ENCODE data around the gene ABCB4.
"Not testable (repeated sequence)": the region's sequence is repeated elsewhere in the genome, so short reads cannot be mapped to it uniquely, and the experiment has no call there.

The ABCB4 gene

DNA sequence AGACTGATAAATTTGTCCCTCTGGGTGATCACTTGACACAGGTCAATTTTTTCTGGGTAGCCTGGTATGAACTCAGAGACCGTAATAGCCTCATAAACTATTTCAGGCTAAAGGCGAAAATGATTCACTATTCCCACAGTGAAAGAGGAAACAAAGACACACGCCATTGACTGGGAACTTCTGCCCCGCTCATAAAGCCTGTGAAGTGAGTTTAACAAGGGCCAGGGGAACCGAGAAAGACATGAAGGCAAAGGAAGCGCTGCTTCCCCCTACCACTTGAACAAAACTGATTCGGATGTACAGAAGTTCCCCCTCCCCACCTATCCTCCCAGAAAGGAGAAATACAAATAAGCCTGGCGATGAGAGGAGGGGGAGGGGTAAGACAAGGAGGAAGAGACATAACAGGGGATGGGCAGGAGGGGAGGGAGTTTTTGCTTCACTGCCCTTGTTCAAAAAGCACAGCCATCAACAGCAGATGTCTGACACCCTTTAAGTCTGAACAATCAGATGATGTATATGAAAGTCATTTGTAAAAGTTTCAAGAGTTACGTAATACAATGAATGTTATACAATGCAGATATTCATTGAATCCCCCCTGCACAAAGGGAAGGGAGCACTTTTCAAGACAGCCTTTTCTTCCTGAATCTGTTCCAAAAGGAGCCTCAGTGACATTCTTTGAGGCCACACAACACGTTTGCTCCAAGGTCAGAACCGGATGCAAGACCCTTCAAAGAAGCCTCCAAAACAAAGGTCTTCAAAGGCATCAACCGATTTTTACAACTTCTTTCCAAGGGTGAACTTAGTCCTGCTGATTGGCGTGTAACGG is 734 bp downstream of the ABCB4 start:
- peak; percentile 22 for DNase-seq

DNA sequence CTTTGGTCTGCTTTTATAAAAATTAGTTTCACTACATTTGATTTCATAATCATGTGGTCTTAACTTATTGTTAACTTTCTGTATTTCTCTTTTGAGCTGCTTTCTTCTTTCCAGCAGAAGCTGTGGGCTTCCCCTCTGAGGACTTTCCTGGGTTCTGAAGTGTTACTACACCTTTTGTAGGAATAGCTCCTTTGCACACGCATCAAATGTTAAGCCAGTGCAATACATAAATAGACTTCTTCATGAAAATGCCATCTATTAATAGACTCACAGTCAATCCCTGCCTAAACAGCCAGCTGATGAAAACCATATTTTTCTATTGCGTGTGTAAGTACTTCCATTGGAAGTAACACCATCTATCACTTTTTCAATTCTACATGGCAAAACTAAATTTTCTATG is 1.5 kb downstream of the ABCB4 start:
- DNase-seq, result no peak

- DNase-seq, result no peak
These were observed 2.3 kb downstream of the ABCB4 start for GRCh38 chr7:87473192-87473591.

GRCh38 chr7:87471473-87471872 is 4.0 kb downstream of the ABCB4 start:
- DNase-seq, result no peak

DNA sequence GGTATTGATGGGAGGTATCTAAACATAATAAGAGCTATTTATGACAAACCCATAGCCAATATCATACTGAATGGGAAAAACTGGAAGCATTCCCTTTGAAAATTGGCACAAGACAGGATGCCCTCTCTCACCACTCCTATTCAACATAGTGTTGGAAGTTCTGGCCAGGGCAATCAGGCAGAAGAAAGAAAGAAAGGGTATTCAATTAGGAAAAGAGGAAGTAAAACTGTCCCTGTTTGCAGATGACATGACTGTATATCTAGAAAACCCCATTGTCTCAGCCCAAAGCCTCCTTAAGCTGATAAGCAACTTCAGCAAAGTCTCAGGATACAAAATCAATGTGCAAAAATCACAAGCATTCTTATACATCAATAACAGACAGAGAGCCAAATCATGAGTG is 6.3 kb downstream of the ABCB4 start:
- not testable (repeated sequence) for DNase-seq

DNA sequence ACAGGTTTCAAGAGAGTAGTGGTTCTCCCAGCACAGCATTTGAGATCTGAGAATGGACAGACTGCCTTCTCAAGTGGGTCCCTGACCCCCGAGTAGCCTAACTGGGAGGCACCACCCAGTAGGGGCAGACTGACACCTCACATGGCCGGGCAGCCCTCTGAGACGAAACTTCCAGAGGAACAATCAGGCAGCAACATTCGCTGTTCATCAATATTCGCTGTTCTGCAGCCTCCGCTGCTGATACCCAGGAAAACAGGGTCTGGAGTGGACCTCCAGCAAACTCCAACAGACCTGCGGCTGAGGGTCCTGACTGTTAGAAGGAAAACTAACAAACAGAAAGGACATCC is 10.0 kb downstream of the ABCB4 start:
- DNase-seq, result not testable (repeated sequence)

GRCh38 chr7:87464830-87465533 is 10.5 kb downstream of the ABCB4 start:
- not testable (repeated sequence) for DNase-seq

GRCh38 chr7:87463982-87464381 is 11.5 kb downstream of the ABCB4 start:
- DNase-seq, result no peak

- not testable (repeated sequence) for DNase-seq
These were observed 15.0 kb downstream of the ABCB4 start for GRCh38 chr7:87460444-87460843.

DNA sequence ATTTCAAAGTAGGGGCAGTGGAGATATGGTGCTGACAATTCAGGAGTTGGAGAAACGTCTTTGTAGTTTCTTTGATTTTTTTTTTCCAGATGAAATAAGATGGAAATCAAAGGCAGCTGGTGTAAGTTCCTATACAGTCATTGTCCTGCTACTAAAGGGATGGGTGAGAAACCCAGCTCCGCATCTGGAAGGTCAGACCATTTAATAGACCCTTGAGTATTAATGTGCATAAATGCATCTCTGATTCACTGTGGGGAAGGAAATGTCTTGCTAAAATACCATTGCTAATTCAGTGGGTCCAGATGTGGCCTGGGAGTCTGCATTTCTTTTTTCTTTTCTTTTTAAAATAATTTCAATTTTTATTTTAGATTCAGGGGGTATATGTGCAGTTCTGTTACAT is 15.5 kb downstream of the ABCB4 start:
- no peak for DNase-seq

DNA sequence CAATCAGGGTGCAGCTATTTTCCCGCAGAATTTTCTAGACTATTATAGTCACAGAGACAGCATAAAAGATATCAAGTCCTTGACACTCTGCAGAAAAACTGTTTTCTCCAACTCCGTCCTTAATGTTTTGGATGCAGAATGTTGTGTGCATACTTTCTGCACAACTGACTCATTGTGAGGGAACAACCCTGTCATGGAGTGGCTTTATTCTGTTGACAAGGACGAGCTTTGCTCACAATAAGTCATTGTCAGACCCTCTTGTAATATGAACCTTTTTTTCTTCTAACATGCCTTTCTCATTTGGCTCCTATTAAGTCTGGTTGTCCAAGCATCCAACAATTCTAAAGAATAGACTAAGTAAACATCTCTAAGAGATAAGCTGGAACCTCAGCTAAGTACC is 17.3 kb downstream of the ABCB4 start:
- no peak for DNase-seq

DNA sequence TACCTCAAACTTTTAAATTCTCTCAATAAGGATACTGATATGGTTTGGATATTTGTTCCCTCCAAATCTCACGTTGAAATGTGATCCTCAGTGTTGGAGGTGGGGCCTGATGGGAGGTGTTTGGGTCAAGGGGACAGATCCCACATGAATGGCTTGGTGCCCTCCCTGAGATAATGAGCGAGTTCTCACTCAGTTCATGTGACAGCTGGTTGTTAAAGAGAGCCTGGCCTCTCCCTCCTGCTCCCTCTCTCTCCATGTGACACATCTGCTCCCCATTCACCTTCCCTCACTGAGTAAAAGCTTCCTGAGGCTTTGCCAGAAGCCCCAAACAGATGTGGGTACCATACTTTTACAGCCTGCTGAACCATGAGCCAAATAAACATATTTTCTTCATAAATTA is 19.2 kb downstream of the ABCB4 start:
- DNase-seq, result no peak

GRCh38 chr7:87452279-87452678 is 23.2 kb downstream of the ABCB4 start:
- DNase-seq, result no peak

GRCh38 chr7:87451187-87451586 is 24.3 kb downstream of the ABCB4 start:
- no peak for DNase-seq

DNA sequence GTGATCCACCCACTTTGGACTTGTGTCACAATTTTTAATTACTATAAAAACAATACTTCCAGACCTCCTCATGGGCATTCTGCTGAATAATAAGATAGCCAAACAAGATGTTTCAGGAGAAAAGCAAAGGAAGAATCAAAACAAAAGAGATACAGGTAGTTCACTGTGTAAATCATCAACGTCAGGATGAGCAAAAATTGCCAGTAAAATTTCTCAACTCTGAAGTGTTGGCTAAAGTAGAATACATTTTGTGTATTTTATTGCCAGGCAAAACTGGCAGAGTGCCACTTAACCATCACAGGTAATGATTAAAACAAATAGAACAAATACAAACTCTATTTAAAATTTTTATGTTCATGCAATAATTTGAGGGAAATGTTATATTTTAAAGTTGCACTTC is 24.8 kb downstream of the ABCB4 start:
- no peak for DNase-seq

- DNase-seq, result no peak
These were observed 27.1 kb downstream of the ABCB4 start for GRCh38 chr7:87448388-87448787.

DNA sequence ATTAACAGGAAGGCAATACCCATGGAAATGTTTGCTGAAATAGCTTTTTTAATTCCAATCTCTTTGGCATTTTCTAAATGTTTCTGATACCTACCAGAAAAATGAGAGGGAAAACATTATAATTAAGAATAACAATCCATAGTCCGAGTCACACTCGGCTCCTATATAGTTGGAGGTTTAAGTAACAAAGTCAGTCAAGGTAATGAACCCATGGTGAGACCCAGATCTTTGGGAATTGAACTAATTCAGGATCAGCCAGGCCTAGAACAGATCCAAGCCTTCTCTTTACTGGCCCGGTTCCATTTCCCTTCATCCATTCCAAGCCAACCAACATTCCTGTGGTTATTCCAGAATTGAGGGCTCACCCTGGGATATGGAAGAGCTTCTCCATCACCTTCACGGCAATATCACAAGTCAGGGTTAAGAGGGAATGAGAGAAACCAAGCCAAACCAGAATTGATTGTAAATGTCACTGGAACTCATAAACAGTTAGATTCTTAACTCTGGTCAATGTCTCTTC is 28.3 kb downstream of the ABCB4 start:
- no peak for DNase-seq

- DNase-seq, result no peak
These were observed 29.6 kb downstream of the ABCB4 start for GRCh38 chr7:87445897-87446296.

DNA sequence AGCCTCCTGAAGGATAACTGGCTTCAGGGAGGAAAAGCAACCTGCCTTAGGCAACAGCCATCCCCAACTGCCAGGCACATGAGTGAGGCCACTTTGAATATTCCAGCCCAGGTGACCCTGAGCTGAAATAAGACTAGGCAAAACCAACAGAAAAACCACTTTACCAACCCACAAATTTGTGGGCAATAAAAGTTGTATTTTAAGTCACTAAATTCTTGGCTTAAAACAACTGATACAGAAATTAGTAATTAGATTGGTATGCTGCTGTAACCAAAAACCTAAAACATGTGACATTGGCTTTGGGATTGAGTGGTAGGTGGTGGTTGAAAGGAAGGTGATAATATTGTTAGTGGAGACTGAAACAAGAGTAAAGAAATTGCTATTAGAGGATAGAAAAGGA is 39.9 kb downstream of the ABCB4 start:
- no peak for DNase-seq

- DNase-seq, result no peak
These were observed 42.9 kb downstream of the ABCB4 start for GRCh38 chr7:87432536-87432935.

- DNase-seq, result no peak
These were observed 48.2 kb downstream of the ABCB4 start for GRCh38 chr7:87427288-87427687.

- DNase-seq, result no peak
These were observed 49.3 kb downstream of the ABCB4 start for GRCh38 chr7:87426160-87426559.

DNA sequence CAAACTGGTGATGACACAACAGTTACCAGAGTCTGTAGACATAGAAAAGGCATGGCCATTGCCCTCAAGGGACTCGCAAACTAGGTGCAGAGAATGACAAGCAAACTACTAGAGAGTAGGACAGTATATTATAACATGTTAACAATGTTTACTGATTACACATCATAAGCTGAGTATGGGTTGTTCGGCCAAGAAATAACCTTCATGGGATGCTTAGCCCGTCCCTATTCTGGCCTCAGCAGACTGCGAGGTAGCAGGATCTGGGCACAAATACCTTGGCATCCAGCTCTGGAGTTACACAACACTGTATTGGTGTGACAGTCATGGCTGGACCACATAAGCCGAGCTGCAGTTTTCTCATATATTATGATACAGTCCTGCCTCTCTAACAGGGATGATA is 51.4 kb downstream of the ABCB4 start:
- no peak for DNase-seq

DNA sequence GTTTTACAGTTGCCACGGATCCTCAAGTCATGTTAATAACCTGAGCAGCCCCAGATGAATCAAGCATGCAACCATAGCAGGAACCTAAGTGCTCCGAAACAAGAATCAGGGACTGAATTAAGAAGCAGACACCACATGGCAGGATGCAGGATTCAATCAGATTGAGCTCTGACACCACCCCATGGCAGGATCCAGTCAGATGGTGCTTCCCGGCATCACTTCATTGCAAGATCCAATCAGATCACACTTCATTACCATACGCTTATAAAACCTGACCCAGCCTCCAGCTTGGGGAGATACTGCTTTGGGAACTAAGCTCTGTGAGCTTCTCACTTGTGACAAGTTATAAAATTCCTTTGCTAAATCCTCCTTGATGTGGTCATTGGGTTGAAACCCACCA is 55.3 kb downstream of the ABCB4 start:
- no peak for DNase-seq

Measured in hematopoietic multipotent progenitor cell treated with erythropoietin and hydrocortisone succinate and interleukin-3 and kit ligand, for 4 days (in vitro differentiated cells).